Measurements from ENCODE around the gene IGF2BP3.

IGF2BP3 gene

GRCh38 chr7:23347033-23347681 lies 123.1 kb downstream of the IGF2BP3 start:
- Histone ChIP-seq H3K27ac (ENCODE audit: low read length) (no peak overlapping the region), H3K9ac (ENCODE audit: low read length) (no peak overlapping the region), H3K27me3 (ENCODE audit: control insufficient read depth, insufficient read depth, low read length) (no peaks in the 10 kb centered on the region), H3K36me3 (ENCODE audit: control insufficient read depth, low read depth, low read length) (peaks cover 81% of the 10 kb centered on the region), H3K4me1 (ENCODE audit: control insufficient read depth, low read depth, low read length) (no peaks in the 10 kb centered on the region), H3K4me3 (ENCODE audit: low read length) (no peak overlapping the region), H3K9me3 (ENCODE audit: control insufficient read depth, low read depth, low read length) (no peaks in the 10 kb centered on the region)

- Histone ChIP-seq H3K4me1 (ENCODE audit: control insufficient read depth, low read depth, low read length) (no peaks in the 10 kb centered on the region), H3K27me3 (ENCODE audit: control insufficient read depth, insufficient read depth, low read length) (no peaks in the 10 kb centered on the region), H3K27ac (ENCODE audit: low read length) (no peak overlapping the region), H3K4me3 (ENCODE audit: low read length) (no peak overlapping the region), H3K9ac (ENCODE audit: low read length) (no peak overlapping the region), H3K9me3 (ENCODE audit: control insufficient read depth, low read depth, low read length) (no peaks in the 10 kb centered on the region), H3K36me3 (ENCODE audit: control insufficient read depth, low read depth, low read length) (peaks cover 88% of the 10 kb centered on the region)
These were observed 124.0 kb downstream of the IGF2BP3 start for GRCh38 chr7:23346316-23346715.

GRCh38 chr7:23345601-23346000 lies 124.7 kb downstream of the IGF2BP3 start:
- Histone ChIP-seq H3K9me3 (ENCODE audit: control insufficient read depth, low read depth, low read length) (no peaks in the 10 kb centered on the region), H3K36me3 (ENCODE audit: control insufficient read depth, low read depth, low read length) (peaks cover 86% of the 10 kb centered on the region), H3K27me3 (ENCODE audit: control insufficient read depth, insufficient read depth, low read length) (no peaks in the 10 kb centered on the region), H3K27ac (ENCODE audit: low read length) (no peak overlapping the region), H3K4me3 (ENCODE audit: low read length) (no peak overlapping the region), H3K9ac (ENCODE audit: low read length) (no peak overlapping the region), H3K4me1 (ENCODE audit: control insufficient read depth, low read depth, low read length) (no peaks in the 10 kb centered on the region)

- no peak overlapping the region for H3K9ac ChIP-seq (ENCODE audit: low read length)
- peaks cover 91% of the 10 kb centered on the region for H3K36me3 ChIP-seq (ENCODE audit: control insufficient read depth, low read depth, low read length)
- no peak overlapping the region for H3K4me3 ChIP-seq (ENCODE audit: low read length)
- no peaks in the 10 kb centered on the region for H3K27me3 ChIP-seq (ENCODE audit: control insufficient read depth, insufficient read depth, low read length)
- no peak overlapping the region for H3K27ac ChIP-seq (ENCODE audit: low read length)
- H3K4me1 ChIP-seq (ENCODE audit: control insufficient read depth, low read depth, low read length), result no peaks in the 10 kb centered on the region
- H3K9me3 ChIP-seq (ENCODE audit: control insufficient read depth, low read depth, low read length), result no peaks in the 10 kb centered on the region
These were observed 126.3 kb downstream of the IGF2BP3 start for GRCh38 chr7:23343806-23344475.

- Histone ChIP-seq H3K27me3 (ENCODE audit: control insufficient read depth, insufficient read depth, low read length) (no peaks in the 10 kb centered on the region), H3K36me3 (ENCODE audit: control insufficient read depth, low read depth, low read length) (peaks cover 93% of the 10 kb centered on the region), H3K27ac (ENCODE audit: low read length) (no peak overlapping the region), H3K9ac (ENCODE audit: low read length) (no peak overlapping the region), H3K4me3 (ENCODE audit: low read length) (no peak overlapping the region), H3K4me1 (ENCODE audit: control insufficient read depth, low read depth, low read length) (no peaks in the 10 kb centered on the region), H3K9me3 (ENCODE audit: control insufficient read depth, low read depth, low read length) (no peaks in the 10 kb centered on the region)
These were observed 127.2 kb downstream of the IGF2BP3 start for GRCh38 chr7:23343102-23343501.

- Histone ChIP-seq H3K27ac (ENCODE audit: low read length) (no peak overlapping the region), H3K9me3 (ENCODE audit: control insufficient read depth, low read depth, low read length) (no peaks in the 10 kb centered on the region), H3K4me3 (ENCODE audit: low read length) (no peak overlapping the region), H3K36me3 (ENCODE audit: control insufficient read depth, low read depth, low read length) (peaks cover 93% of the 10 kb centered on the region), H3K27me3 (ENCODE audit: control insufficient read depth, insufficient read depth, low read length) (no peaks in the 10 kb centered on the region), H3K9ac (ENCODE audit: low read length) (no peak overlapping the region), H3K4me1 (ENCODE audit: control insufficient read depth, low read depth, low read length) (no peaks in the 10 kb centered on the region)
These were observed 128.3 kb downstream of the IGF2BP3 start for GRCh38 chr7:23341846-23342598.

GRCh38 chr7:23338863-23339262 lies 131.4 kb downstream of the IGF2BP3 start:
- Histone ChIP-seq H3K36me3 (ENCODE audit: control insufficient read depth, low read depth, low read length) (peaks cover 95% of the 10 kb centered on the region), H3K4me3 (ENCODE audit: low read length) (no peak overlapping the region), H3K4me1 (ENCODE audit: control insufficient read depth, low read depth, low read length) (no peaks in the 10 kb centered on the region), H3K9me3 (ENCODE audit: control insufficient read depth, low read depth, low read length) (no peaks in the 10 kb centered on the region), H3K27ac (ENCODE audit: low read length) (no peak overlapping the region), H3K27me3 (ENCODE audit: control insufficient read depth, insufficient read depth, low read length) (no peaks in the 10 kb centered on the region), H3K9ac (ENCODE audit: low read length) (no peak overlapping the region)

GRCh38 chr7:23338439-23338838 lies 131.9 kb downstream of the IGF2BP3 start:
- H3K9me3 ChIP-seq (ENCODE audit: control insufficient read depth, low read depth, low read length), result no peaks in the 10 kb centered on the region
- no peak overlapping the region for H3K27ac ChIP-seq (ENCODE audit: low read length)
- H3K4me1 ChIP-seq (ENCODE audit: control insufficient read depth, low read depth, low read length), result no peaks in the 10 kb centered on the region
- no peaks in the 10 kb centered on the region for H3K27me3 ChIP-seq (ENCODE audit: control insufficient read depth, insufficient read depth, low read length)
- no peak overlapping the region for H3K4me3 ChIP-seq (ENCODE audit: low read length)
- no peak overlapping the region for H3K9ac ChIP-seq (ENCODE audit: low read length)
- H3K36me3 ChIP-seq (ENCODE audit: control insufficient read depth, low read depth, low read length), result peaks cover 95% of the 10 kb centered on the region

- Histone ChIP-seq H3K4me3 (ENCODE audit: low read length) (no peak overlapping the region), H3K4me1 (ENCODE audit: control insufficient read depth, low read depth, low read length) (no peaks in the 10 kb centered on the region), H3K9ac (ENCODE audit: low read length) (no peak overlapping the region), H3K27ac (ENCODE audit: low read length) (no peak overlapping the region), H3K27me3 (ENCODE audit: control insufficient read depth, insufficient read depth, low read length) (no peaks in the 10 kb centered on the region), H3K36me3 (ENCODE audit: control insufficient read depth, low read depth, low read length) (peaks cover 95% of the 10 kb centered on the region), H3K9me3 (ENCODE audit: control insufficient read depth, low read depth, low read length) (no peaks in the 10 kb centered on the region)
These were observed 132.9 kb downstream of the IGF2BP3 start for GRCh38 chr7:23337374-23337773.

- Histone ChIP-seq H3K4me3 (ENCODE audit: low read length) (no peak overlapping the region), H3K27ac (ENCODE audit: low read length) (no peak overlapping the region), H3K36me3 (ENCODE audit: control insufficient read depth, low read depth, low read length) (peaks cover 95% of the 10 kb centered on the region), H3K9me3 (ENCODE audit: control insufficient read depth, low read depth, low read length) (no peaks in the 10 kb centered on the region), H3K4me1 (ENCODE audit: control insufficient read depth, low read depth, low read length) (no peaks in the 10 kb centered on the region), H3K9ac (ENCODE audit: low read length) (no peak overlapping the region), H3K27me3 (ENCODE audit: control insufficient read depth, insufficient read depth, low read length) (no peaks in the 10 kb centered on the region)
These were observed 133.4 kb downstream of the IGF2BP3 start for GRCh38 chr7:23336799-23337283.

- H3K4me1 ChIP-seq (ENCODE audit: control insufficient read depth, low read depth, low read length), result no peaks in the 10 kb centered on the region
- H3K27ac ChIP-seq (ENCODE audit: low read length), result no peak overlapping the region
- peaks cover 94% of the 10 kb centered on the region for H3K36me3 ChIP-seq (ENCODE audit: control insufficient read depth, low read depth, low read length)
- no peaks in the 10 kb centered on the region for H3K27me3 ChIP-seq (ENCODE audit: control insufficient read depth, insufficient read depth, low read length)
- no peaks in the 10 kb centered on the region for H3K9me3 ChIP-seq (ENCODE audit: control insufficient read depth, low read depth, low read length)
- no peak overlapping the region for H3K4me3 ChIP-seq (ENCODE audit: low read length)
- H3K9ac ChIP-seq (ENCODE audit: low read length), result no peak overlapping the region
These were observed 134.2 kb downstream of the IGF2BP3 start for GRCh38 chr7:23336086-23336485.
